Astrocyte (in vitro differentiated cells and primary cell): ENCODE results near the gene MXRA7. TPM values are rescaled to one million over a fixed set of nuclear protein-coding genes. Genes with fewer than 3 reads are reported as not detected.

Experiments used
- DNase-seq: peaks from one replicate; pipeline ENCODE4 v3.0.0-alpha.2; 2010; ENCODE audit warnings: low read depth
- FAIRE-seq: peaks from 2 replicates; lab custom pipeline; 2011; peaks lifted over from hg19 to GRCh38; lab: Jason Lieb, UNC
- H2AFZ ChIP-seq: 2 replicates; pipeline ENCODE4 v1.6.0; 2012; ENCODE audit warnings: low read depth, low read length, inconsistent platforms
- H3K27ac ChIP-seq: 2 replicates; pipeline ENCODE4 v1.5.1; 2011; ENCODE audit warnings: low read depth, low read length, inconsistent platforms
- H3K27me3 ChIP-seq: 2 replicates; pipeline ENCODE4 v1.6.0; 2011; ENCODE audit warnings: low read length, inconsistent platforms; ENCODE audit not compliant: insufficient read depth
- H3K36me3 ChIP-seq: 2 replicates; pipeline ENCODE4 v1.5.1; 2011; ENCODE audit warnings: low read length, inconsistent platforms; ENCODE audit not compliant: insufficient read depth
- H3K4me1 ChIP-seq: 2 replicates; pipeline ENCODE4 v1.5.1; 2011; ENCODE audit warnings: low read length, inconsistent platforms; ENCODE audit not compliant: insufficient read depth
- H3K4me2 ChIP-seq: 2 replicates; pipeline ENCODE4 v1.6.0; 2012; ENCODE audit warnings: low read length, inconsistent platforms
- H3K4me3 ChIP-seq: 2 replicates; pipeline ENCODE4 v1.5.1; 2011; ENCODE audit warnings: low read depth, mild to moderate bottlenecking, low read length, inconsistent platforms; ENCODE audit not compliant: insufficient read depth
- H3K79me2 ChIP-seq: 2 replicates; pipeline ENCODE4 v1.6.0; 2012; ENCODE audit warnings: mild to moderate bottlenecking, low read length, inconsistent platforms; ENCODE audit not compliant: insufficient read depth
- H3K9ac ChIP-seq: 2 replicates; pipeline ENCODE4 v1.6.0; 2012; ENCODE audit warnings: mild to moderate bottlenecking, low read length, inconsistent platforms
- H3K9me3 ChIP-seq: 2 replicates; pipeline ENCODE4 v1.5.1; 2012; ENCODE audit warnings: low read depth, mild to moderate bottlenecking, low read length, inconsistent platforms; ENCODE audit not compliant: insufficient read depth
- H4K20me1 ChIP-seq: 2 replicates; pipeline ENCODE4 v1.6.0; 2012; ENCODE audit warnings: low read length, inconsistent platforms; ENCODE audit not compliant: insufficient read depth
- H3K27ac Mint-ChIP-seq: one replicate; pipeline ENCODE4 v1.8.0; 2021; ENCODE audit warnings: mild to moderate bottlenecking, mixed read lengths; ENCODE audit not compliant: unreplicated experiment
- H3K27me3 Mint-ChIP-seq: one replicate; pipeline ENCODE4 v1.8.0; 2021; ENCODE audit warnings: low read depth, mixed read lengths; ENCODE audit not compliant: unreplicated experiment
- H3K36me3 Mint-ChIP-seq: one replicate; pipeline ENCODE4 v1.8.0; 2021; ENCODE audit warnings: low read depth, mixed read lengths; ENCODE audit not compliant: unreplicated experiment
- H3K4me1 Mint-ChIP-seq: one replicate; pipeline ENCODE4 v1.8.0; 2021; ENCODE audit warnings: low read depth, mixed read lengths; ENCODE audit not compliant: unreplicated experiment
- H3K4me3 Mint-ChIP-seq: one replicate; pipeline ENCODE4 v1.8.0; 2021; ENCODE audit warnings: mild to moderate bottlenecking, moderate library complexity, mixed read lengths; ENCODE audit not compliant: unreplicated experiment
- H3K9me3 Mint-ChIP-seq: one replicate; pipeline ENCODE4 v1.8.0; 2021; ENCODE audit warnings: mild to moderate bottlenecking, mixed read lengths; ENCODE audit not compliant: unreplicated experiment
- EZH2 ChIP-seq: IDR thresholded peaks from 2 replicates; pipeline ENCODE4 v1.6.1; 2012; ENCODE audit warnings: mild to moderate bottlenecking, low read length, inconsistent platforms; ENCODE audit not compliant: insufficient read depth
- total RNA-seq: library from RNA; stranded (reverse); gene quantifications from 2 replicates; pipeline ENCODE4 v1.2.1, GENCODE V29; 2021
- TF ChIP-seq, protein P1 (sequence below): IDR thresholded peaks from 2 replicates; pipeline ENCODE4 v1.5.1; 2011; ENCODE audit warnings: low read depth, mild to moderate bottlenecking, inconsistent platforms, low read length, moderate library complexity; ENCODE audit not compliant: insufficient read depth

MXRA7 gene
- total RNA-seq, 1 donor from 2014 or later = 177 TPM

DNA sequence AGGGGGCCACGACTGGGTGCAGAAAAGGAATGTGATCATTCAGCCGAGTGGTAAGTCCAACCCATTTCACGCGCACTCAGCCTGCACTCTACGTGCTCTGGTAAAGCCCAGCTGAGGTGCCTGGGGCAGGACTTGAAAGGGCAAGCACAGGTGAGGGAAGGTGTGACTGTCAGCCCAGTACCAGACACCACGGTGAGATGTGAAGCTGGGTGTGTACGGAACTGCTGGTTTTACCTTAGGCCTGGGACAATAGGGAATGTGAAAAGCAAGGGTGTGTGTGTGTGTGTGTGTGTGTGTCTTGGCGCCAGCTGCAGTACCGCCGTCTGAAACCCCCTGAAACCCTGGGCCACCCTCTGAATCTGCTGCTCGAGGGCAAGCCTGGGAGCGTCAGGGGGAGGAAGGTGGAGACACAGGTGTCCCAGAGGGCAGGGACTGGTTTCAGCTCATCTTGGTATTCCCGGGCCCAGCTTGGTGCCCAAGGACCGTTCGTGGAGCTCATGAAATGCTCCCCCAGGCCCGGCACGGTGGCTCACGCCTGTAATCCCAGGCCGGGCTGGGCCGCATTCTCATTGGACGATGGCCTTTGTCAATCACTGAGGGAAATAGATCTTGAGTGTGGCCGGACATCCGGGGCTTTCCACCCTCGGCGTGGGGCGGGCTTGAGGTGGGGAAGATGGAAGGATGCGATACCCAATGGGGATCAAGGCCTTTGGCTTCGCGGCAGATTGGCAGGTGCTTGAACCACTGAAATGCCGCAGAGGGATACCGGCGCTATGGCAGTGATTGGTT, 39.4 kb downstream of the MXRA7 start:
- Histone ChIP-seq H3K9me3 (no peaks in the 10 kb centered on the region), H2AFZ (peak overlapping the region; percentile 90), H3K79me2 (no peaks in the 10 kb centered on the region), H3K9ac (peak overlapping the region; percentile 83), H4K20me1 (no peaks in the 10 kb centered on the region), H3K36me3 (no peaks in the 10 kb centered on the region), H3K4me2 (peak overlapping the region; percentile 89), H3K4me3 (peak overlapping the region; percentile 81), H3K4me1 (peaks cover 14% of the 10 kb centered on the region), H3K27me3 (no peaks in the 10 kb centered on the region), H3K27ac (peak overlapping the region; percentile 49)
- Mint-ChIP-seq H3K27ac (peak overlapping the region; percentile 67), H3K9me3 (no peaks in the 10 kb centered on the region), H3K27me3 (no peaks in the 10 kb centered on the region), H3K4me3 (peak overlapping the region; percentile 91), H3K4me1 (peaks cover 13% of the 10 kb centered on the region), H3K36me3 (peaks cover 8% of the 10 kb centered on the region)
- TF ChIP-seq EZH2 = no peak
- TF ChIP-seq, protein P1, sequence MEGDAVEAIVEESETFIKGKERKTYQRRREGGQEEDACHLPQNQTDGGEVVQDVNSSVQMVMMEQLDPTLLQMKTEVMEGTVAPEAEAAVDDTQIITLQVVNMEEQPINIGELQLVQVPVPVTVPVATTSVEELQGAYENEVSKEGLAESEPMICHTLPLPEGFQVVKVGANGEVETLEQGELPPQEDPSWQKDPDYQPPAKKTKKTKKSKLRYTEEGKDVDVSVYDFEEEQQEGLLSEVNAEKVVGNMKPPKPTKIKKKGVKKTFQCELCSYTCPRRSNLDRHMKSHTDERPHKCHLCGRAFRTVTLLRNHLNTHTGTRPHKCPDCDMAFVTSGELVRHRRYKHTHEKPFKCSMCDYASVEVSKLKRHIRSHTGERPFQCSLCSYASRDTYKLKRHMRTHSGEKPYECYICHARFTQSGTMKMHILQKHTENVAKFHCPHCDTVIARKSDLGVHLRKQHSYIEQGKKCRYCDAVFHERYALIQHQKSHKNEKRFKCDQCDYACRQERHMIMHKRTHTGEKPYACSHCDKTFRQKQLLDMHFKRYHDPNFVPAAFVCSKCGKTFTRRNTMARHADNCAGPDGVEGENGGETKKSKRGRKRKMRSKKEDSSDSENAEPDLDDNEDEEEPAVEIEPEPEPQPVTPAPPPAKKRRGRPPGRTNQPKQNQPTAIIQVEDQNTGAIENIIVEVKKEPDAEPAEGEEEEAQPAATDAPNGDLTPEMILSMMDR = no peak
- peak; percentile 77 for FAIRE-seq
- peak; percentile 100 for DNase-seq

DNA sequence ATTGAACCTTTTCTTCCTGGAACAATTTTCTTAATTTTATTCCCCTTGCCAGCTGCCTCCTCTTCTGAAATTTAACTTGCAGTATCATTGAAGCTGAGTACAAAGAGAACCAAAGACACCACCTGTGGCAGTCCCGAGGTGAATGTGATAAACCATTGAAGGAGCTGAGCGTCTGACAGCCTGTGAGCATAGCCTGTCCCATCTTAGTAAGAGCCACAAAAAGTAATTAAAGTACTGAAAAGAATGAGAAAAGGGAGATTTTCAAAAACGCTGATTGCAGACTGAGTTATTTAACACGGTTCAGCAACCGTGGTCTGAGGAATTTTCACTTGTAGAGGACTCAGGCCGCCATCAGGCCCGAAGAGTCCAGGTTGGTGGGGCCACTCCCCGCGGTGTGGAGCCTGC, 40.0 kb downstream of the MXRA7 start:
- FAIRE-seq (no peak), DNase-seq (no peak)
- Histone ChIP-seq H3K4me3 (no peak overlapping the region), H3K4me1 (peaks cover 14% of the 10 kb centered on the region), H3K9me3 (no peaks in the 10 kb centered on the region), H3K79me2 (no peaks in the 10 kb centered on the region), H2AFZ (peak overlapping the region; percentile 90), H3K27ac (no peak overlapping the region), H3K27me3 (peaks cover 1% of the 10 kb centered on the region), H3K9ac (peak overlapping the region; percentile 67), H3K36me3 (no peaks in the 10 kb centered on the region), H3K4me2 (peak overlapping the region; percentile 89), H4K20me1 (no peaks in the 10 kb centered on the region)
- H3K4me3 Mint-ChIP-seq = peak overlapping the region; percentile 91
- H3K9me3 Mint-ChIP-seq = no peaks in the 10 kb centered on the region
- peaks cover 8% of the 10 kb centered on the region for H3K36me3 Mint-ChIP-seq
- H3K27me3 Mint-ChIP-seq = no peaks in the 10 kb centered on the region
- peak overlapping the region; percentile 67 for H3K27ac Mint-ChIP-seq
- no peak for TF ChIP-seq EZH2
- H3K4me1 Mint-ChIP-seq = peaks cover 13% of the 10 kb centered on the region

DNA sequence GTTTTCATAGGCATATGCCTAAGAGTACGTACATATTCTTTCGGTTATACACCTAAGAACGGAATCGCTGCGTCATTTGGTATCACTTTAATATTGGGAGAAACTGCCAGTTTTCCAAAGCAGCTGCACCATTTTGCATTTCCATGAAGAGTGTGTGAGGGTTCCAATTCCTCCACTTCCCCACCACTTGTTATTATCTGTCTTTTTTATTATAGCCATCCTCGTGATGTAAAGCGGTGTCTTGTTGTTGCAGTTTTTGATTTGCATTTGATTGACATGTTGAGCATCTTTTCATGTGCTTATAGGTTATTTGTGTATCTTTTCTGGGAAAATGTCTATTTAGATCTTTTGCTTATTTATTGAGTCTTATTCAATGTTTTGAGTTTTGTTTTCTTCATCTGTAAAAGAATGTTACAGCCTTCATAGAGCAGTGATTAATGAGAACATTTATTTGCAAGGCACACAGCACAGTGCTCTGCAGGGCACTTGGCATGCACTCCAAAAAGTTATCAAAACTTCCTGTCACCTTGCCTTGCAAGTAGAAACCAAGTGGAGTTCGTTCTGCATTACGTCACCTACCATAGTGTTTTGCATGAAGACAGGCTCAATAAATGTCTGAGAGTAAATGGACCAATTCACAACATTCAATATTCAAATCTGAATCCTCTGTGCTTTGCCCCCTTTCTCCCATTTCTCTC, 40.6 kb downstream of the MXRA7 start:
- no peak overlapping the region for H3K27ac ChIP-seq
- H3K4me3 Mint-ChIP-seq = no peak overlapping the region
- H3K36me3 Mint-ChIP-seq = peaks cover 6% of the 10 kb centered on the region
- no peak overlapping the region for H3K4me3 ChIP-seq
- TF ChIP-seq, protein P1 = no peak
- TF ChIP-seq EZH2 = no peak
- H3K27me3 ChIP-seq = peaks cover 3% of the 10 kb centered on the region
- H3K4me2 ChIP-seq = no peak overlapping the region
- H3K4me1 Mint-ChIP-seq = peaks cover 13% of the 10 kb centered on the region
- no peaks in the 10 kb centered on the region for H3K9me3 Mint-ChIP-seq
- H3K36me3 ChIP-seq = no peaks in the 10 kb centered on the region
- no peaks in the 10 kb centered on the region for H3K79me2 ChIP-seq
- no peak overlapping the region for H3K27ac Mint-ChIP-seq
- H3K9ac ChIP-seq = no peak overlapping the region
- H3K9me3 ChIP-seq = no peaks in the 10 kb centered on the region
- H2AFZ ChIP-seq = no peak overlapping the region
- H3K27me3 Mint-ChIP-seq = no peaks in the 10 kb centered on the region
- H3K4me1 ChIP-seq = peaks cover 14% of the 10 kb centered on the region
- FAIRE-seq (no peak), DNase-seq (no peak)
- no peaks in the 10 kb centered on the region for H4K20me1 ChIP-seq
